Tibial nerve (tissue), 4 donors: ENCODE measurements around the gene FBN1. TPM values are rescaled to one million over a fixed set of nuclear protein-coding genes. Genes with fewer than 3 reads are reported as not detected.

Experiments used
- DNase-seq, 2 donors: peaks; one replicate each; pipeline ENCODE4 v3.0.0-alpha.2; 2019; ENCODE audit warnings: low spot score in 2 of 2
- H3K27ac ChIP-seq, 4 donors: fragments of 200-600 bp; sonication (generic) in 3 of 4; one replicate each; pipeline ENCODE4 v1.5.1; 2017 to 2019; ENCODE audit warnings: mild to moderate bottlenecking in 1 of 4
- H3K27me3 ChIP-seq, 2 donors: fragments of 200-600 bp; sonication (generic) in 1 of 2; one replicate each; pipeline versions ENCODE4 v1.5.1 to v1.6.0; 2017 to 2019
- H3K36me3 ChIP-seq, 3 donors: fragments of 200-600 bp; sonication (generic); one replicate each; pipeline ENCODE4 v1.5.1; 2018 to 2019
- H3K4me1 ChIP-seq, 4 donors: fragments of 200-600 bp; sonication (generic) in 3 of 4; one replicate each; pipeline ENCODE4 v1.5.1; 2017 to 2019
- H3K4me3 ChIP-seq, 4 donors: fragments of 200-600 bp; sonication (generic) in 3 of 4; one replicate each; pipeline ENCODE4 v1.5.1; 2017 to 2019; ENCODE audit warnings: mild to moderate bottlenecking in 1 of 4, moderate library complexity in 1 of 4
- H3K9me3 ChIP-seq, 4 donors: fragments of 200-600 bp; sonication (generic) in 3 of 4; one replicate each; pipeline ENCODE4 v1.5.1; 2017 to 2019
- CTCF ChIP-seq, 5 experiments: fragments of 200-600 bp in 3 of 5; fragments of 450-650 bp in 2 of 5; sonication (generic) in 3 of 5; IDR thresholded peaks; one replicate each; pipeline ENCODE4 v1.5.1; 2016 to 2019; ENCODE audit warnings: antibody characterized with exemption in 5 of 5, mild to moderate bottlenecking in 3 of 5, moderate library complexity in 2 of 5
- EP300 ChIP-seq, 2 donors: sonication (generic); formaldehyde crosslinking; IDR thresholded peaks; one replicate each; pipeline ENCODE4 v1.6.1; 2017; ENCODE audit warnings: antibody characterized with exemption in 2 of 2, mild to moderate bottlenecking in 1 of 2
- POLR2A ChIP-seq, 2 donors: fragments of 450-650 bp; IDR thresholded peaks; one replicate each; pipeline ENCODE4 v1.6.1; 2017; ENCODE audit warnings: antibody characterized with exemption in 2 of 2, mild to moderate bottlenecking in 2 of 2, moderate library complexity in 2 of 2
- WGBS, 2 donors: methylation state at CpG; one replicate each; pipeline ENCODE4 v1.1.5; 2018; 5-methylcytosine and 5-hydroxymethylcytosine counted together
- total RNA-seq, 4 donors: library from RNA; depleted of rRNA; stranded (reverse); fragments of >200 nt; gene quantifications; one replicate each; pipeline ENCODE4 v1.1.0, GENCODE V29; 2016

The FBN1 gene
- total RNA-seq, 4 donors from 2014 or later, result 144 to 293 (median 234) TPM

GRCh38 chr15:48627260-48627940, 18.1 kb downstream of the FBN1 start:
- Histone ChIP-seq H3K4me1 (peaks cover 0 to 79% (median 10%) of the 10 kb centered on the region in 4 donors), H3K9me3 (no peaks in the 10 kb centered on the region), H3K4me3 (no peak overlapping the region), H3K36me3 (no peaks in the 10 kb centered on the region), H3K27ac (peak overlapping the region in 2 of 4 donors; percentile 35 to 71), H3K27me3 (no peaks in the 10 kb centered on the region)
- 32 to 35% methylated on average over 7 of the region's 7 CpGs for WGBS, 2 donors
- no peak for TF ChIP-seq POLR2A (IDR thresholded peaks at IDR 0.05)
- no peak for TF ChIP-seq EP300 (IDR thresholded peaks at IDR 0.05)
- no peak for TF ChIP-seq CTCF (IDR thresholded peaks at IDR 0.05)
- DNase-seq, result no peak

- Histone ChIP-seq H3K9me3 (no peaks in the 10 kb centered on the region), H3K27me3 (no peaks in the 10 kb centered on the region), H3K27ac (no peak overlapping the region), H3K36me3 (peaks cover 0 to 2% (median 0%) of the 10 kb centered on the region in 3 donors), H3K4me3 (no peak overlapping the region), H3K4me1 (peaks cover 0 to 60% (median 10%) of the 10 kb centered on the region in 4 donors)
- WGBS, 2 donors, result 9 to 54% methylated on average over 1 to 2 of the region's 2 CpGs
- no peak for TF ChIP-seq POLR2A (IDR thresholded peaks at IDR 0.05)
- no peak for TF ChIP-seq CTCF (IDR thresholded peaks at IDR 0.05)
- TF ChIP-seq EP300 (IDR thresholded peaks at IDR 0.05), result no peak
- no peak for DNase-seq
These were observed 20.4 kb downstream of the FBN1 start for GRCh38 chr15:48625126-48625525.

- Histone ChIP-seq H3K4me3 (no peak overlapping the region), H3K36me3 (peaks cover 0 to 2% (median 0%) of the 10 kb centered on the region in 3 donors), H3K27ac (no peak overlapping the region), H3K27me3 (no peaks in the 10 kb centered on the region), H3K9me3 (no peaks in the 10 kb centered on the region), H3K4me1 (peaks cover 0 to 56% (median 10%) of the 10 kb centered on the region in 4 donors)
- no peak for DNase-seq
- WGBS, 2 donors, result 88 to 89% methylated on average over 4 of the region's 4 CpGs
- no peak for TF ChIP-seq EP300 (IDR thresholded peaks at IDR 0.05)
- no peak for TF ChIP-seq POLR2A (IDR thresholded peaks at IDR 0.05)
- TF ChIP-seq CTCF (IDR thresholded peaks at IDR 0.05), result no peak
These were observed 20.8 kb downstream of the FBN1 start for GRCh38 chr15:48624700-48625099.

- Histone ChIP-seq H3K4me3 (no peak overlapping the region), H3K27me3 (no peaks in the 10 kb centered on the region), H3K36me3 (peaks cover 0 to 2% (median 0%) of the 10 kb centered on the region in 3 donors), H3K9me3 (no peaks in the 10 kb centered on the region), H3K4me1 (peaks cover 0 to 50% (median 10%) of the 10 kb centered on the region in 4 donors), H3K27ac (no peak overlapping the region)
- 96 to 100% methylated on average over 1 of the region's 1 CpG for WGBS, 2 donors
- no peak for DNase-seq
- TF ChIP-seq POLR2A (IDR thresholded peaks at IDR 0.05), result no peak
- no peak for TF ChIP-seq EP300 (IDR thresholded peaks at IDR 0.05)
- no peak for TF ChIP-seq CTCF (IDR thresholded peaks at IDR 0.05)
These were observed 22.1 kb downstream of the FBN1 start for GRCh38 chr15:48623456-48623855.

GRCh38 chr15:48622237-48622636, 23.3 kb downstream of the FBN1 start:
- no peak overlapping the region for H3K27ac ChIP-seq
- no peak for TF ChIP-seq POLR2A (IDR thresholded peaks at IDR 0.05)
- TF ChIP-seq EP300 (IDR thresholded peaks at IDR 0.05), result no peak
- TF ChIP-seq CTCF (IDR thresholded peaks at IDR 0.05), result no peak
- H3K4me3 ChIP-seq, result no peak overlapping the region
- WGBS, 2 donors, result 79 to 93% methylated on average over 2 of the region's 2 CpGs
- peaks cover 0 to 50% (median 6%) of the 10 kb centered on the region in 4 donors for H3K4me1 ChIP-seq
- no peak for DNase-seq
- no peaks in the 10 kb centered on the region for H3K27me3 ChIP-seq
- H3K36me3 ChIP-seq, result peaks cover 0 to 2% (median 0%) of the 10 kb centered on the region in 3 donors
- H3K9me3 ChIP-seq, result no peaks in the 10 kb centered on the region
